Central memory CD8-positive, alpha-beta T cell (primary cell): ENCODE measurements around the gene HES5.

Experiments
- ATAC-seq: fragments of 150-1000 bp; cut with Tn5 transposase; replicated peaks from 2 replicates; pipeline ENCODE4 v1.10.0; 2022; ENCODE audit warnings: mild to moderate bottlenecking, moderate FRiP score, moderate number of reproducible peaks; ENCODE audit not compliant: poor library complexity, severe bottlenecking; ENCODE audit errors: extremely low read depth
- DNase-seq, 2 donors: peaks; one replicate each; pipeline ENCODE4 v3.0.0; 2021; ENCODE audit warnings: low spot score in 2 of 2
- H3K27ac Mint-ChIP-seq: one replicate; pipeline ENCODE4 v1.8.0; 2022; ENCODE audit warnings: low read depth, mild to moderate bottlenecking, moderate library complexity, mixed read lengths
- H3K27me3 Mint-ChIP-seq: one replicate; pipeline ENCODE4 v1.8.0; 2022; ENCODE audit warnings: mixed read lengths
- H3K36me3 Mint-ChIP-seq: one replicate; pipeline ENCODE4 v1.8.0; 2022; ENCODE audit warnings: mild to moderate bottlenecking, moderate library complexity, mixed read lengths; ENCODE audit not compliant: insufficient read depth
- H3K4me1 Mint-ChIP-seq: one replicate; pipeline ENCODE4 v1.8.0; 2022; ENCODE audit warnings: mixed read lengths
- H3K4me3 Mint-ChIP-seq: one replicate; pipeline ENCODE4 v1.8.0; 2022; ENCODE audit warnings: mild to moderate bottlenecking, moderate library complexity, mixed read lengths
- H3K9me3 Mint-ChIP-seq: one replicate; pipeline ENCODE4 v1.8.0; 2022; ENCODE audit warnings: mixed read lengths

Gene HES5

GRCh38 chr1:2540816-2541492 lies 10.9 kb upstream of the HES5 start:
- Mint-ChIP-seq H3K4me1 (no peaks in the 10 kb centered on the region), H3K27ac (no peak overlapping the region), H3K36me3 (no peaks in the 10 kb centered on the region), H3K27me3 (peaks cover 8% of the 10 kb centered on the region), H3K9me3 (no peaks in the 10 kb centered on the region), H3K4me3 (no peak overlapping the region)
- ATAC-seq (no peak), DNase-seq (no peak)

- no peaks in the 10 kb centered on the region for H3K9me3 Mint-ChIP-seq
- no peaks in the 10 kb centered on the region for H3K36me3 Mint-ChIP-seq
- no peak overlapping the region for H3K4me3 Mint-ChIP-seq
- ATAC-seq, result no peak
- H3K27ac Mint-ChIP-seq, result no peak overlapping the region
- H3K27me3 Mint-ChIP-seq, result peaks cover 10% of the 10 kb centered on the region
- DNase-seq, result no peak
- H3K4me1 Mint-ChIP-seq, result no peaks in the 10 kb centered on the region
Observed at GRCh38 chr1:2539312-2539907, 9.3 kb upstream of the HES5 start.

- H3K36me3 Mint-ChIP-seq, result no peaks in the 10 kb centered on the region
- no peak overlapping the region for H3K27ac Mint-ChIP-seq
- H3K4me3 Mint-ChIP-seq, result no peak overlapping the region
- no peaks in the 10 kb centered on the region for H3K4me1 Mint-ChIP-seq
- no peak for ATAC-seq
- no peak for DNase-seq
- no peaks in the 10 kb centered on the region for H3K9me3 Mint-ChIP-seq
- peaks cover 10% of the 10 kb centered on the region for H3K27me3 Mint-ChIP-seq
Observed at GRCh38 chr1:2538872-2539271, 8.8 kb upstream of the HES5 start.

- peaks cover 15% of the 10 kb centered on the region for H3K27me3 Mint-ChIP-seq
- no peak overlapping the region for H3K4me3 Mint-ChIP-seq
- H3K27ac Mint-ChIP-seq, result no peak overlapping the region
- DNase-seq (no peak), ATAC-seq (no peak)
- no peaks in the 10 kb centered on the region for H3K9me3 Mint-ChIP-seq
- H3K36me3 Mint-ChIP-seq, result no peaks in the 10 kb centered on the region
- H3K4me1 Mint-ChIP-seq, result no peaks in the 10 kb centered on the region
Observed at GRCh38 chr1:2538376-2538775, 8.3 kb upstream of the HES5 start.

GRCh38 chr1:2537784-2538115 lies 7.7 kb upstream of the HES5 start:
- DNase-seq (no peak), ATAC-seq (no peak)
- Mint-ChIP-seq H3K36me3 (no peaks in the 10 kb centered on the region), H3K4me3 (no peak overlapping the region), H3K27ac (no peak overlapping the region), H3K9me3 (no peaks in the 10 kb centered on the region), H3K4me1 (no peaks in the 10 kb centered on the region), H3K27me3 (peaks cover 21% of the 10 kb centered on the region)

GRCh38 chr1:2535981-2536380 lies 5.9 kb upstream of the HES5 start:
- Mint-ChIP-seq H3K27me3 (peaks cover 30% of the 10 kb centered on the region), H3K4me3 (no peak overlapping the region), H3K4me1 (peaks cover under 1% of the 10 kb centered on the region), H3K9me3 (no peaks in the 10 kb centered on the region), H3K36me3 (no peaks in the 10 kb centered on the region), H3K27ac (no peak overlapping the region)
- no peak for ATAC-seq
- DNase-seq, result no peak

- Mint-ChIP-seq H3K9me3 (no peaks in the 10 kb centered on the region), H3K27me3 (peaks cover 35% of the 10 kb centered on the region), H3K27ac (no peak overlapping the region), H3K4me3 (no peak overlapping the region), H3K36me3 (no peaks in the 10 kb centered on the region), H3K4me1 (peaks cover 4% of the 10 kb centered on the region)
- DNase-seq (no peak), ATAC-seq (no peak)
Observed at GRCh38 chr1:2535455-2535854, 5.4 kb upstream of the HES5 start.

- H3K27me3 Mint-ChIP-seq, result peaks cover 35% of the 10 kb centered on the region
- no peak for DNase-seq
- no peak overlapping the region for H3K4me3 Mint-ChIP-seq
- H3K9me3 Mint-ChIP-seq, result no peaks in the 10 kb centered on the region
- H3K4me1 Mint-ChIP-seq, result peaks cover 4% of the 10 kb centered on the region
- H3K27ac Mint-ChIP-seq, result no peak overlapping the region
- no peaks in the 10 kb centered on the region for H3K36me3 Mint-ChIP-seq
- no peak for ATAC-seq
Observed at GRCh38 chr1:2534687-2535441, 4.8 kb upstream of the HES5 start.

GRCh38 chr1:2534315-2534686 lies 4.2 kb upstream of the HES5 start:
- no peaks in the 10 kb centered on the region for H3K9me3 Mint-ChIP-seq
- H3K4me1 Mint-ChIP-seq, result peaks cover 4% of the 10 kb centered on the region
- H3K36me3 Mint-ChIP-seq, result peaks cover 2% of the 10 kb centered on the region
- no peak overlapping the region for H3K4me3 Mint-ChIP-seq
- no peak for ATAC-seq
- H3K27ac Mint-ChIP-seq, result no peak overlapping the region
- DNase-seq, result no peak
- peaks cover 35% of the 10 kb centered on the region for H3K27me3 Mint-ChIP-seq

GRCh38 chr1:2533365-2533764 lies 3.3 kb upstream of the HES5 start:
- no peak for ATAC-seq
- Mint-ChIP-seq H3K9me3 (no peaks in the 10 kb centered on the region), H3K4me3 (no peak overlapping the region), H3K27me3 (peaks cover 35% of the 10 kb centered on the region), H3K27ac (no peak overlapping the region), H3K36me3 (peaks cover 3% of the 10 kb centered on the region), H3K4me1 (peaks cover 4% of the 10 kb centered on the region)
- DNase-seq, result no peak

GRCh38 chr1:2532485-2533160 lies 2.6 kb upstream of the HES5 start:
- Mint-ChIP-seq H3K36me3 (peaks cover 3% of the 10 kb centered on the region), H3K4me3 (no peak overlapping the region), H3K9me3 (no peaks in the 10 kb centered on the region), H3K27me3 (peaks cover 35% of the 10 kb centered on the region), H3K4me1 (peaks cover 4% of the 10 kb centered on the region), H3K27ac (no peak overlapping the region)
- no peak for ATAC-seq
- DNase-seq, result no peak

GRCh38 chr1:2530513-2531361 lies 674 bp upstream of the HES5 start:
- Mint-ChIP-seq H3K4me1 (peaks cover 10% of the 10 kb centered on the region), H3K4me3 (peak overlapping the region; percentile 51), H3K27me3 (peaks cover 25% of the 10 kb centered on the region), H3K9me3 (no peaks in the 10 kb centered on the region), H3K27ac (no peak overlapping the region), H3K36me3 (peaks cover 3% of the 10 kb centered on the region)
- DNase-seq (no peak), ATAC-seq (no peak)
